ENCODE data around the gene PIGK.

GRCh38 chr1:77048615-77049005 is 170.6 kb downstream of the PIGK start:
- TF ChIP-seq EP300 (IDR thresholded peaks at IDR 0.05; ENCODE audit: low read depth) (no peak), CTCF (IDR thresholded peaks at IDR 0.05) (no peak)
